A549 treated with GW870086 at 1 μM for 4 hours (cell line): Measurements from ENCODE around the gene HIP1. TPM values are rescaled to one million over a fixed set of nuclear protein-coding genes. Genes with fewer than 3 reads are reported as not detected.

Experiments
- total RNA-seq: library from RNA; stranded (reverse); fragments of 200-300 nt; extraction: Qiagen RNA extraction; gene quantifications from 5 replicates; pipeline ENCODE4 v1.2.3, GENCODE V29; 2022; ENCODE audit warnings: low read depth

HIP1 gene
- total RNA-seq: 16.8 to 25.3 TPM (median 22.2 TPM) in 5 replicates

DNA sequence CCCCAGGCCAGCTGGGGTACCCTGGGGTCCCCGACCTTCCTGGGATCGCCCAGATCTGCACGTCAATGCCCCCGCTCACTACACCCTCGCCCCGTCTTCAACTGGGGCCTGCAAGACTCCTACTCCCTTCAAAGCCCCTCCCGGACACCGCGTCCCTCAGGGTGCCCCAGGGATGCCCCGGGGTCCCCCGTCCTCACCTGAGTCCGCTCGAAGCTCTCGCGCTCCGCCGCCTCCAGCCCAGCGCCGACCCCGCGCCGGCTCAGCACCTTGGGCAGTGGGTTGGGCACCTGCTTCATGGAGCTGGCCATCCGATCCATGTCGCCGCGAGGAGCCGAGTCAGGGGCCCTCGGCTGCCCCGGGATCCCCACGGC, at the start of gene HIP1:
Gene HIP1, minus strand, starts transcription at position 338 of the 371 bp plus-strand sequence. Its CDS starts 21 bp downstream, at position 317.

GRCh38 chr7:75772081-75773077, 33.6 kb upstream of the HIP1 start, which contains the start of gene CCL26:
Gene CCL26, minus strand, starts transcription at chr7:75772211. Its CDS starts 35 bp downstream, at chr7:75772176.

GRCh38 chr7:75492020-75492419, 246.7 kb downstream of the HIP1 start, which contains the start of gene SPDYE5:
Gene SPDYE5, plus strand, starts transcription at chr7:75492320. Its CDS starts 1,728 bp downstream, at chr7:75494048.

GRCh38 chr7:75485979-75486643, 252.6 kb downstream of the HIP1 start, which contains the start of gene POM121C:
Gene POM121C, minus strand, starts transcription at chr7:75486299. Its CDS starts 44,803 bp downstream, at chr7:75441496.

Other genes with a start within 250 kb of the HIP1 start
- gene SPDYE5, start 246.6 kb downstream of the HIP1 start, total RNA-seq: not detected in 5 replicates
- 7.1 to 12.1 TPM (median 8.5 TPM) in 5 replicates for gene CCL26, start 33.3 kb upstream of the HIP1 start, total RNA-seq
- not detected in 5 replicates for gene CCL24, start 74.9 kb upstream of the HIP1 start, total RNA-seq
- gene RHBDD2, start 140.1 kb upstream of the HIP1 start, total RNA-seq: 77.6 to 98.4 TPM (median 94.4 TPM) in 5 replicates
- gene POR, start 176.2 kb upstream of the HIP1 start, total RNA-seq: 123 to 171 TPM (median 167 TPM) in 5 replicates